HG02798 (cell line): ENCODE measurements around the gene RAX2.
"Not testable (repeated sequence)": the region's sequence is repeated elsewhere in the genome, so short reads cannot be mapped to it uniquely, and the experiment has no call there.

ENCODE experiments used
- ATAC-seq: cut with Tn5 transposase; IDR thresholded peaks from one replicate; pipeline ENCODE4 v1.9.1; 2021; ENCODE audit warnings: mild to moderate bottlenecking; ENCODE audit not compliant: unreplicated experiment, poor library complexity

The RAX2 gene

DNA sequence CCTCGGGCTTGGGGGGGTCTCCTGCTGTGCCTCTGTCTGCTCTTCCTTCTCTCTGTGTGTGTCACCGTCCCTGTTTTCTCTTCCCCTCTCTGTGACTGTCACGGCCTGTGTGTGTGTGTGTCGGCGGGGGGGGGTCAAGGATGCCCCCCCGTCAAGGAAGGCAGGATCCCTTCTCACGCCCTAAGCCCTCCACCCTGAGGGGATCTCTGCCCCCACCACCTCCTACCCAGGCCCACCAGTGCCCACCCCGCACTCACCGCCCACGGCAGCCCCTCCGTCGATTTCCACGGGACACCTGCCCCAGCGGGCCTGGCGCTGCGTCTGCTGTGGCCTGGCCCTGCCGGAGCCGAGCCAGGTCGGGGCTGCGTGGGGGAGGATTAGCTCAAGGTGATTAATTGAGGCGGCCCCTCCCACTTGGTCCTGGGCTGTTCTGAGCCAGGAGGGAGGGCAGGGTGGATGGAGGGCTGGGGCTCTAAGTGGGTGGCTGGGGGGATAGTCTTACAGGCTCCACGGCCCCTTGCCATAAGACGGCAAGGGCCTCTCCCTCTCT lies at the start of gene RAX2:
Gene RAX2 (minus strand): TSS at position 323 of the 550 bp plus-strand sequence. CDS start 486 bp downstream, outside the sequence.
- ATAC-seq, result no peak

DNA sequence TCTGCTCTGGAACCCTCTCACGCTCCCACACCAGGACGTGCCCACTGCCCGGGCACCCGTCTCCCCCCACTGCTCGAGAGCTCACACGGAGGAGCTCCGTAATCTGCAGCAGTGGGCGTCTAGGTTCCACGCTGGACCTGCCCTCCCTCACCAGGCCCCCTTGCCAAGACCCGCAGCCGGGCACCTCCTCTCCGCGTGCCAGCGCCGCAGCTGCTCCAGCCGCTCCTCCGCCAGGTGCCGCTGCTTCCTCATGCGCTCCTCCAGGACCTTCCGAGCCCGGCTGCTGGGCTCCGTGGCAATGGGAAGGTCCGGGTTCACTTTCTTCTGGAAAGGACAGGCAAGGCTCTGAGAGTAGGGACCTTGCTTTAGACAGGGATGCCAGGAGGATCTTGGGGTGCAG lies 49.1 kb upstream of the RAX2 start:
- ATAC-seq, result no peak

DNA sequence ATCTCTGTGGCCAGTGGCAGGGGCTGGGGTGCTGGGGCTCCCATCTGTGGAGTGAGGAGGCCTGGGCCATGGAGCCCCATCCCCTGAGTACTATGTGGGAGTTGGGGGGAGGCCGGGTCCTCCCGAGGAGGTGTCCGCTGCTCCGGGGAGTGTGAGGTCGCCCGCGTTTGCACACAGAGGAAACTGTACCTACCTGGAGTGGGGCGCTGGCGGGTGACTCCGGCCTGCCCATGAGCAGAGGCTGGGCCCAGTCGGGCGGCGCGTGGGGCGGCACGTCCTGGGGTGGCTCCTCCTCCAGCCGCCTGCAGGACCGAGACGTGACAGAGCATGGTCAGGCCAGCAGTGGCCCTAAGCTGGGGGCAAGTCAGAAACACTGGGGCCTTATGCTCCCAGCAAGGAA lies 48.0 kb upstream of the RAX2 start:
- no peak for ATAC-seq

DNA sequence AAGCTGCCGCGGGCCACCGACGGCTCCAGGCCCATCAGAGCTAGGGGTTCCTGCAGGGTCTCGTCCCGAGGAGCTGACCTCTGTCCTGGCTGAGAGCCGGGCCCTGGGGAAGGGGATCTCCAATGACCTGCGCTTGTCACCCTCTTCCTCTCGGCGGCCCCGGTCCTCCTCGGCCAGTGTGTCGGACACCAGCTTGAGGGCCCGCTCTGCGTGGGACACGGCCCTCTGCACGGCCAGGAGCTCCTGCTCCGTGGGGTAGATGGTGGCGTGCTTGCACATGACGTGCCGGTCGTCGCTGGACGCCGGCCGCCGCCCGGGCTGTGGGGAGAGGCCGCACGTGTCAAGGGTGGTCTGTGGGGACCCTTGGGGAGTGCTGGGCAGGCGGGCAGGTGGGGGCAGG lies 46.9 kb upstream of the RAX2 start:
- ATAC-seq, result no peak

DNA sequence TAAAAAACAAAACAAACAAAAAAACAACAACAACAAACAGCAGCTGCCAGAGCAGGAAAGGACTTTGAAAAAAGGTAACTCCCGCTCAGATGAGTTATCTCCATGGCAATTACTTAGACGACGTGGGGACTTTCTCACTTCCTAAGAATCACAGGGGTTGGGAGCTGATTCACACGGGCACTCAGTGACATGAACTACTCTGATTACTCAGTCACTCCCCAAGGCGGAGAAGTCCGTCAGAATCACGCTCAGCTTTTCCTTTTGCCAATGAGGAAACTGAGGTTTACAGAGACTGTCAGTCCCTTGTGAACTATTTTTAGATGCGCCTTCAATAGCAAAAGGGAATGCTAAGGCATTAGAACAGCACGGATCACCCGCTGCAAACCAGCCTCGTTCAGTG lies 46.4 kb upstream of the RAX2 start:
- no peak for ATAC-seq

DNA sequence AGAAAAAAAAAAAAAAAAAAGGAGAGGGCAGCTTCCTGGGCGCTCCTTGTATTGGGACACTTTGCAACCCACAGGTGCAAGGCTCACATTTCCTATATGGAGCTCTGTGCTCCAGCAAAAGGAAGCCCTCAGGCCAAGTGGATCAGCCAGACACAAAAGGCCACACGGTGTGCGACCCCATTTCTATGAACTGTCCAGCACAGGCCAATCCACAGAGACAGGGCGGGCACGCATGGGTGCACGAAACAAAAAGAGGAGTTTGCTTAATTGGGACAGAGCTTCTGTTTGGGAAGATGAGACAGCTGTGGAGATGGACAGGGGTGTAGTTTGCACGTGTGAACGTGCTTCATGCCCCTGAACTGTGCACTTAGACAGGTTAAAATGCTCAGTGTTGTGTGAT lies 45.7 kb upstream of the RAX2 start:
- ATAC-seq, result no peak

DNA sequence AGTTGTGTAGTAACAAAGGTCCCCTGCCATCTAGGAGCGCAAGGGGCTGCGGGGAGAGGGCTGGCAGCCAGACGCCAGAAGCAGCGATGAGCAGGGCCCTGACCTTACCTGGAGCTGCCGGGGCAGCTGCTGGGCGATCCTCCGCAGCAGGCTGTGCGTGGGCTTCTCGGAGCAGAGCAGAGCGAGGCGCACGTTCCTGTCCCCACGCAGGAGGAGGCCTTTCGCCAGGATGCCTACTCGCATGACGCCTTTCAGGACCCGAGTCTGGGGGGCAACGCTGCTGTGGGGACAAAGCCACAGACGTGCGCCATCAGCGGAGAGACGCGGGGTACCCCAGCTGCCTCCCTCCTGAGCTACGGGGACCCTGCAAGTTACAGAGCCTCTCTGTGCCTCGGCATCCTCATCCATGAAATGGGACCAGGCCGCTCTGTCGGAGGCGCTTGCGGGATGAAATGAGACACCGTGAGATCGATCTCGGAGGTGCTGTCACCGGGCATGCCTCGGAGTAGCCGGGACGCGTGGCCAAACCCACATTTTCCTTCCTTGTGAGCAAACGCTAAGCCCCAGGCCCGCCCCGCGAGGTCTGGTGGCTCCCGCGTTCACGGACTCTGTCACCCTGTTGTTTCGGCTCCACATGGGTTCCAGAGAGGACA lies 44.7 kb upstream of the RAX2 start:
- no peak for ATAC-seq

DNA sequence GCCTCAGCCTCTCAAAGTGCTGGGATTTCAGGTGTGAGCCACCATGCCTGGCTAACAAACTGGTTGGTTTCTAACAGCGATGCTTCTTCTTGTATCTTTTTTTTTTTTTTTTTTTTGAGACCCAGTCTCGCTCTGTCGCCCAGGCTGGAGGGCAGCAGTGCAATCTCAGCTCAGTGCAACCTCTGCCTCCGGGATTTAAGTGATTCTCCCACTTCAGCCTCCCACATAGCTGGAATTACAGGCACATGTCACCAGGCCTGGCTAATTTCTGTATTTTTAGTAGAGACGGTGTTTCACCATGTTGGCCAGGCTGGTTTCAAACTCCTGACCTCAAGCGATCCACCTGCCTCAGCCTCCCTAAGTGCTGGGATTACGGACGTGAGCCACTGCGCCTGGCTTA lies 44.1 kb upstream of the RAX2 start:
- ATAC-seq, result not testable (repeated sequence)

DNA sequence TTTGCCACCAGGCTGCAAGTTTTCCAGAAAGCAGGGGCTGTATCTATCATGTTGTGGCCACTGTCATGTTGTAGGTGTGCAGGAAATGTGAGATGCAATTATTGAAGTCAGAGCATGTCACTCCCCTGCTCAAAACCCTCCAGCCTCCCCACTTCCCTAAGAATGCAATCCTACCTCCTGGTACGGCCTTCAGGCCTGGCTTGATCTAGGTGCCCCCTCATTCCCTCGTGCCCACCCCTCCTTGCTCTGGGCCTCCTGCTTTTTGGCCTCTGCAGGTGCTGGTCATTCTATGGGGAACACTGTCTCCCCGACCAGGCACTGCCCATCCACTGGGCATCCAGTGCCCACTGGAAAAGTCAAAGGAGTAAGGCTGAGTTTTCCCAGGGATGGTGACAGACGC lies 42.6 kb upstream of the RAX2 start:
- ATAC-seq, result no peak

DNA sequence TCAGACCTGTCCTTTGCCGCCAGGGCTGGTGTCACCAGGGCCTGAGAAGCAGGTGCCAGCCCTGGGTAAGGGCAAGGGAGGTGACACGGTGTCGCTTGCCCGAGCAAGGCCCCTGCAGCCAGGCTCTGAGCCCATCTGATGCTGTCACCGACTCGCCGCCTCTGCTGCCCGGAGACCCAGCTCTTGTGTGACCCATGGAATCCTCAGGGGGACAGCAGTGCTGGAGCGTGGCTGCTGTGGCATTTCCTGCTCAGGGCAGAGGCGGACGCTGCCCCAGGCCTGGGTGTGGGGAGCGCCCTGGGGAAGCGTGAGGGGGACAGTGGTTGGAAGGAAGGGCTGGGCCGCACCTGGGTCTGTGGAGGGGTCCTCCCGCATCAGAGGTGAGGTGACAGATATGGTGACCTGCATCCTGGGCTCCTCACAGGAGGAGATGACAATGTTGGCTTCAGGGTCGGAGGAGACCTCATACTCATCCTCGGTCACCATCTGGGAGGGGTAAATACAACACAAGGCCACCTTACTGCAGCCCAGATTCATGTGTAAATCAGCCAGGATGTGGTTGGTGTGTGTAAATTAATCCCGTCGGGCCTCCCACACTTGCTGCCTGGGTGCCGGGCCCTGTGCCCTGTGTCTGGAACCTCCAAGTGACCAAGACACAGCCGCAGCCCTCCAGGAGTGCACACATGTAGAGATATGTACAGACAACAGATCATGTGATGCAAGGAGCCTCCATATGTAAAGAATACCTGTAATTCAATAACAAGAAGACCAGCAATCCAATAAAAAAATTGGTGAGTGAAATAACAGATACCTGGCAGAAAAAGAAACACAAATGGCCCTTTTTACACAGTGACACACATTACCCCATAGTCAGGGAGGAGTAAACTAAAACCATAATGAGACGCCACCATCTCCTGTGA lies 41.7 kb upstream of the RAX2 start:
- ATAC-seq, result no peak

DNA sequence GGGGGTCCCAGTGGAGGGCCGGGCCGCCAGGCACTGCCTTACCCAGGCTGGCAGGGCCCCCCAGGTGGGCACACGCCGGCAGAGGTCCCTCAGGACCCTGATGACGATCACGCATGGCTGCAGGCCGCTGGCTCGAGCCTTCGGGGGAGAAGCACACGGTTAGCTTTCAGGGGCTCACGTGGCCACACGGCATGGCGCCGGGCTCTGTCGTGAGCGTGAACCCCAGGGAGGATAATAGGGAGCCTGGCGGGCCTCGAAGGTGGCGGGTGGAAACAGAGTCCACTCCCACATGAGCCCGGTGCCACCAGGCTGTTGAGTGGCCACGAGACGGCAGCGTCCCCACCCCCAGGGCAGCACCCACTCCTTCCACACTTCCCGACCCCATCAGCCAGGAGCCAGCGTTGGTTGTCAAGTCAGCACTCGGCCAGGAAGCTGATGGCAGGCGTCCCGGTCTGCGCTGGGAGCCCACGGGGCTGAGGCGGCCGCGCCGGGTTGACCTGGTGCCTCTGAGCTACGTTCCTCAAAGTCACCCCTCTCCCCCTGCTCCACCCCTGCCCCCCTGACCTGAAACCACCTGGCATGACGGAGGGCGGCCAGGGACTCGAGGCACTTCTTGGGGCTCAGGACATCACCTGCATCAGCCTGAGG lies 38.8 kb upstream of the RAX2 start:
- no peak for ATAC-seq

DNA sequence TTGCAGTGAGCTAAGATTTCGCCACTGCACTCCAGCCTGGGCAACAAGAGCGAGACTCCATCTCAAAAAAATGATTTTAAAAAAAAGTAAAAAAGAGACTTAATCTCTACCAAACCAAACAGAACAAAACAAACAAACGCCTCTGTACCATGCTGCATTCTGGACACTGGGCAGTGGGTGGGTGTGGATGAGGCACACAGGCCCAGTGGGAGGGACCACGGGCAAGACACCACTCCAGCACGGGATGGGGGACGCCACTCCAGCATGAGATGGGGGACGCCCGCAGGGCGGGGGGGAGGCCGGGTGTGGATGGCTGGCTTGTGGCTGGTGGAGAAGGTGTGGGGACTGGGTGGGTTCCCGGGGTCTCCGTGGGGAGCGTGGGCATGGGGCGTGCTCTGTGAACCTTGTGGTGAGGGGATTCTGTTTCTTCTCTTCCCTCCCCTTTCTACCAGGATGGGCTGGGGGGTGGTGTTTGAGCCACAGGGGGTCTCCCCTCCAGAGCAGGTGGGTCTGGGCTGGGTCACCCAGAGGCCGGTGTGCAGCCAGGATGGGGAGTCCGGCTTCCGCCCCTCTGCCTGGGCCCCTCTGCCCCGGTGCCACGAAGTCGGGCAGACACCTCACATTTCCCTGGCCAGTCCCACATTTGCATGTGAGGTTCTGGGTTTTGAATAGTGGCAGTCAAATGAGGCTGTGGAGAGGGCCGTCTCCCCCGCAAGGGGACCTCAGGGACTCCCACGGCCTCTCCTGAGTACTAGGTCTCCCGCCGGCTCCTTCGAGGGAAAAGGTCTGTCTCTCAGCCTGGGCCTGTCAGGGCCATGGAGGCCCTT lies 38.1 kb upstream of the RAX2 start:
- ATAC-seq, result no peak

DNA sequence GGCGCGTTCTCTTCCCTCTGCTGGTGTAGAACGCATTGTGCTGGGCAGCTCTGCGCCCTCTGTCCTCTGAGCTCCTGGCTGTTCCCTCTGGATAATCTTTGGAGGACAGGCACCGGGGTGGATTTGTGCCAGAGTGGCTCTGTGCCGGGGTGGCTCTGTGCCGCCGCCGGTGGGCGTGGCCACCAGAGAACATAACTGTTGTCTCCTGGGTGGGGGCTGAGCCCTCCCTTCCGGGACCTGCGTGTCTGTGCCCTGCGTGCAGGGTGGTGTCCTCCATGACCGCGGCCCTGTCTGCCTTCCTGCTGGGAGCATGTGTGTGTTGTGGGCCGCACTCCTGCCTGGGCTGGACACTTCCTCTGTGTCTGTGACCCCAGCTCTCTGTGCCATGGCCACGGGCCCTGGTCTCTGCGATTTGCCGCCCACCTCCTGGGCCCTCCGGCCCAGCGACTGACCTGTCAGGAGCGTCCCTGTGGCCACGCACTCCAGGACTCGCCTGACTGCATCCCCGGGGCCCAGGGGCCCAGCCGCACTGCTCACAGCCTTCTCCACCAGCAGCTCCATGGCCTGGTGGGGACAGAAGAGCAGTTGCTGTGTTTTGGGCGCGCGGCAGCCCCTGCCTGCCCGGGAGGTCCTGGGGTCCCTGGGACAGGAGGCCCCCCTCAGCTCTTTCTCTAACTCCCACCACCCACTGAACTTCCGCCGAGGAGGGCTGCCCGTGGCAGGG lies 36.6 kb upstream of the RAX2 start:
- no peak for ATAC-seq

DNA sequence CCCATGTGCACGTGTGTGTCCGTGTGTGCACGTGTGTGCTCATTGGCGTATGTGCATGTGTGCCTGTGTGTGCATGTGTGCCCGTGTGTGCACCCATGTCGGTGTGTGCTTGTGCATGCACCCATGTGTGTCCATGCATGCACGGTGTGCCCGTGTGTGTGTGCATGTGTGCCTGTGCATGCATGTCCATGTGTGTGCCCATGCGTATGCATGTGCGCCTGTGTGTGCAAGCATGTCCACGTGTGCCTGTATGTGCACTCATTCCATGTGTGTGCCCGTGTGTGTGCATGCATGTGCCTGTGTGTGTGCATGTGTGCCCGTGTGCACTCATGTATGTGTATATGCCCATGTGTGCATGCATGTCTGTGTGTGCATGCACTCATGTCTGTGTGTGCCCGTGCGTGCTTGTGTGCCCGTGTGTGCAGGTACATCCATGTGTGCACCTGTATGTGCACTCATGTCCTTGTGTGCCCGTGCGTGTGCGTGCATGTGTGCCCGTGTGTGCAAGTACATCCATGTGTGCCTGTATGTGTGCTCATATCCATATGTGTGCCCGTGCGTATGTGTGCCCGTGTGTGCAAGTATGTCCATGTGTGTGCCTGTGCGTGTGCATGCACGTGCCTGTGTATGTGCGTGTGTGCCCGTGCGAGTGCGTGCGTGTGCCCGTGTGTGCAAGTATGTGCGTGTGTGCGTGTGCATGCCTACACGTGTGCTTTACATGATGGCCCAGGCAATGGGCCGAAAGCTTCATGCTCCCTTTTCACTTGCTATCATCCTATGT lies 35.7 kb upstream of the RAX2 start:
- ATAC-seq, result no peak

DNA sequence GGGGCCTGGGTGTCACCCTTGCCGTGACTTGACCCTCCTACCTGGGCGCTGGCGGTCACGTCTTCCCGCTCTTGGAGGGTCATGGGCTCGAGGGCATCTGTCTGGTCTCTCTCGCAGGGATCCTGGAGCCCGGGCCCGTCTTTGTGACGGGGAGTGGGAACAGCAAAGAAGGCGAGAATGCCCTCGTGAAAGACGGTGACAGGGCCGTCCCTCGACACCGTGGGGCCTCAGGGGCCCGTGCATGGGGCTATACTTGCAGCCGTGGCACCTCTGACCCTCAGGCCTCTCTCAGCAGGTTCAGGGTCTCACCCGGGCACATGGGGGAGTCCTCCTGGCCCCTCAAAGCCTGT lies 35.1 kb upstream of the RAX2 start:
- ATAC-seq, result no peak

DNA sequence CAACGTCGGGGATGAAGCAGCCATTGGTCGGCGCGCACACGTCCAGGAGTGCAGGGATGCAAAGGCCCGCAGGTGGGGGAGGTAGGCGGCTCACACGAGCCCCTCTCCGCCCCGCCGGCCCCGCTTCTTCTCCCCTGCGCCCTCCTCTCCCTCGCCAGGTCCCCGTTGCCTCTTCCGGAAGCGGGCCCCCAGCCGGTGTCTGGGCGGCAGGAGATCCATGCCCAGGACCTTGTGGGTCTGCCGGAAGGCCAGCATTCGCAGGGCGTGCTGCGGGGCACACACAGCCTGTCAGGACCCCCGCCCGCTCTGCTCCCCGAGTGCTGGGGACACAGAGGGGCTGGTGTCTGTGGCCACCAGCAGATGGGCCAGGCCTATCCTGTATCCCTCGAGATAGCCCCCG lies 33.8 kb upstream of the RAX2 start:
- no peak for ATAC-seq

DNA sequence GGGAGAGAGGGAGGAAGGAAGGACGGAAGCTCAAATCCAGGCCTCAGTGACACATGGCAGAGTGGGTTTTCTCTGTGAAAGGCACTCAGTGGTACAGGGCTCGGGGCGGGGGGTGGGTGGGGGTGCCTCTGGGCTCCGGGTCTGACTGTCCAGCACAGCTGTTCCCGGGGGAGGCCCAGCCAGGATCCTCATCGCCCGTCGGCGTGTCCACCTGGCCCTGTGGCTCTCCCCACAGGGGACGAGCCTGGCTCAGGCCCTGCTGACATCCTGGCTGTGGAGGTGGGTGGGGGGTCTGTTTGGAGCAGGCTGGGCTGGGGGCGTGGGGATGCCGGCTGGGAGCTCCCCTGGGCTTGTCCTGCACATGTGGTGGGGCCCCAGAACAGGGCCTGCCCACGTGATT lies 32.4 kb upstream of the RAX2 start:
- ATAC-seq, result no peak

DNA sequence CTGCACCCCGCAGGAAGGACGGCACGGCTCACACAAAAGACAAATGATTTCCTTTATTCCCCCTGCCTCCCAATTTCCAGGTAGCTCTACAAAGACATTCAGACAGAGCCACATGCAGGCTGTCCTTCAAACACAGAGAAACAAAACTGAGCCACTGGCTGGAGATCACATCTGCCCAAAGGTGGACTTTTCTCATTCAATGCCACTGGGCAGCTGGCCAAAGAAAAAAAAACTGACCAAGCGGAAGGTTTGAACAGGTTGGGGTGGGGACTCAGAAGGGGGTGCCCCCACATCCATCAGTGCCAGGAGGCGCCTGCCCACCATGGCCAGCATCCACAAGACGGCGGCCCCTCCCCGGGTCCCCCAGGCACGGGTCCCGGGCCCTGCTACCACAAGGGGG lies 32.0 kb upstream of the RAX2 start:
- no peak for ATAC-seq
